Common myeloid progenitor, CD34-positive (primary cell): ENCODE results near the gene INO80B.
A peak's percentile ranks its signal among the peaks of the same experiment; 100 is the strongest.

ENCODE experiments used
- CTCF ChIA-PET: fragments of 350-600 bp; sonication (Branson Sonifier 250); formaldehyde crosslinking; loops from one replicate; lab custom pipeline; 2021; ENCODE audit warnings: antibody characterized with exemption; lab: Charles Lee
- POLR2A ChIA-PET: fragments of 350-600 bp; sonication (Branson Sonifier 250); formaldehyde crosslinking; loops from one replicate; lab custom pipeline; 2021; ENCODE audit warnings: antibody characterized with exemption; lab: Charles Lee
- DNase-seq, 3 donors: peaks; one replicate each; pipeline versions ENCODE4 v3.0.0 to v3.0.0-alpha.2; 2013
- H3K27ac ChIP-seq, 2 experiments: 1 replicate in 1 of 2; 2 replicates in 1 of 2; pipeline ENCODE4 v1.7.0; 2013; ENCODE audit warnings: inconsistent platforms in 2 of 2, low read length in 2 of 2, mild to moderate bottlenecking in 2 of 2, low read depth in 1 of 2, moderate library complexity in 1 of 2; ENCODE audit not compliant: severe bottlenecking in 2 of 2, insufficient read depth in 1 of 2, poor library complexity in 1 of 2
- H3K27me3 ChIP-seq, 5 experiments: replicated peaks in 2 of 5; 1 replicate in 3 of 5; 2 replicates in 2 of 5; pipeline versions ENCODE4 v1.6.1 to v1.7.0; 2013; ENCODE audit warnings: low read length in 4 of 5, mild to moderate bottlenecking in 2 of 5, moderate library complexity in 2 of 5, inconsistent platforms in 1 of 5; ENCODE audit not compliant: insufficient read depth in 5 of 5, control insufficient read depth in 4 of 5
- H3K36me3 ChIP-seq, 4 experiments: 1 replicate in 2 of 4; 2 replicates in 2 of 4; pipeline versions ENCODE4 v1.6.1 to v1.7.0; 2013; ENCODE audit warnings: low read length in 3 of 4, control low read depth in 1 of 4, mild to moderate bottlenecking in 1 of 4; ENCODE audit not compliant: control insufficient read depth in 4 of 4, insufficient read depth in 4 of 4
- H3K4me1 ChIP-seq, 4 experiments: 1 replicate in 3 of 4; 2 replicates in 1 of 4; pipeline versions ENCODE4 v1.6.1 to v1.7.1; 2013; ENCODE audit warnings: low read length in 3 of 4, mild to moderate bottlenecking in 3 of 4, control low read depth in 1 of 4, inconsistent platforms in 1 of 4, moderate library complexity in 1 of 4; ENCODE audit not compliant: control insufficient read depth in 4 of 4, insufficient read depth in 4 of 4; ENCODE audit errors: control extremely low read depth in 1 of 4
- H3K4me3 ChIP-seq, 7 experiments: 1 replicate in 4 of 7; 2 replicates in 3 of 7; pipeline versions ENCODE4 v1.5.1 to v1.7.0; 2013; ENCODE audit warnings: mild to moderate bottlenecking in 7 of 7, low read length in 6 of 7, moderate library complexity in 6 of 7, inconsistent platforms in 2 of 7, low read depth in 2 of 7, control low read depth in 1 of 7; ENCODE audit not compliant: insufficient read depth in 4 of 7, control insufficient read depth in 1 of 7; ENCODE audit errors: extremely low read depth in 1 of 7
- H3K9me3 ChIP-seq, 5 experiments: 1 replicate in 4 of 5; 2 replicates in 1 of 5; pipeline versions ENCODE4 v1.6.1 to v1.7.1; 2013; ENCODE audit warnings: low read length in 4 of 5, mild to moderate bottlenecking in 2 of 5, inconsistent platforms in 1 of 5, low read depth in 1 of 5, moderate library complexity in 1 of 5; ENCODE audit not compliant: control insufficient read depth in 4 of 5, insufficient read depth in 2 of 5; ENCODE audit errors: control extremely low read depth in 1 of 5
- WGBS: methylation state at CpG from one replicate; pipeline ENCODE4 v1.1.5; 2013; ENCODE audit not compliant: insufficient coverage; 5-methylcytosine and 5-hydroxymethylcytosine counted together

INO80B gene

DNA sequence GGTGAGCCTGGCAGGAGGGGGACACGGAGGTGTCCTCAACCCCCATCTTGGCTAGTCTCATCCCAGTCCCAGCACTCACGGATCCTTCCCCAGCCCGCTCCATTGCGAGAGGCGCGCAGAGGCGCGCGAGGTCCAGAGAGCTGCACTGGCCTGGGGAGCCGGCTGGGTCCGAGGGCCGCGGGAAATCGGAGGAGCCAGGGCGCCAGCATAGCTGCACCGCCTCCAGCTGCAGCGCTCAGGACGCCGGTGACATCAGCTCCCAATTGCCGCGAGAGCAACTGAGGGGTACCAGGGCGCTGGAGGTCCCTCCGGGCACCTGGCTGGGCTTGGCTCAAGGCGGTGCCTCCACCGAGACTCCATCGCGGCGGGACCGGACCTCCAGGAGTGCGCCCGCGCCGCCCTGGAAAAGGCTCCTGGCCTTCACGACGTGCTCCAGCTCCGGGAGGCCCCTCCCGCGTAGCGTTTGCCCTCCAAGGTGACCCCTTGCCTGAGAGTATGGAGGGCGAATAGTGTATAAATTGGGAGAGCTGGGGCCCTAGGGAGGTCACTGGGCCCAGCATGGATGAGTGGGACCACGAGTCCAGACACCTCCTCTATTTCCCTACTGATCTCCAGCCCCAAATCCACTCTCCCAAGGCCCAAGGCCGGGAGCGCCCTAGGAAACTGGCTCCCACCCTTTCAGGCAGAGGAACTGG, 18.6 kb upstream of the INO80B start:
- Histone ChIP-seq H3K36me3 (peaks cover 0 to 10% (median 2%) of the 10 kb centered on the region in 4 experiments), H3K27ac (peak overlapping the region in 1 of 2 experiments; percentile 8), H3K27me3 (peaks cover 0 to 7% (median 1%) of the 10 kb centered on the region in 5 experiments), H3K4me3 (no peak overlapping the region), H3K9me3 (no peaks in the 10 kb centered on the region), H3K4me1 (peaks cover 0 to 44% (median 32%) of the 10 kb centered on the region in 4 experiments)
- CTCF ChIA-PET: interaction anchor here (0.8 to 1.1 kb wide), 2 partner anchors 11 to 23 kb away, joined by 3 read pairs; no protein-coding TSS in a partner anchor
- WGBS: 97% methylated on average over 38 of the region's 43 CpGs
- DNase-seq: no peak
- POLR2A ChIA-PET: no interaction called here

- 82% methylated on average over 5 of the region's 6 CpGs for WGBS
- ChIA-PET POLR2A (no interaction called here), CTCF (interaction anchor here (1.1 kb wide), 1 partner anchor 12 kb away, joined by 3 read pairs; no protein-coding TSS in a partner anchor)
- no peaks in the 10 kb centered on the region for H3K9me3 ChIP-seq
- H3K27ac ChIP-seq: peak overlapping the region in 1 of 2 experiments; percentile 8
- peaks cover 0 to 46% (median 39%) of the 10 kb centered on the region in 4 experiments for H3K4me1 ChIP-seq
- peaks cover 0 to 16% (median 4%) of the 10 kb centered on the region in 5 experiments for H3K27me3 ChIP-seq
- peaks cover 0 to 4% (median 0%) of the 10 kb centered on the region in 4 experiments for H3K36me3 ChIP-seq
- no peak overlapping the region for H3K4me3 ChIP-seq
- DNase-seq: no peak
These were observed 17.8 kb upstream of the INO80B start for GRCh38 chr2:74436848-74437695.

DNA sequence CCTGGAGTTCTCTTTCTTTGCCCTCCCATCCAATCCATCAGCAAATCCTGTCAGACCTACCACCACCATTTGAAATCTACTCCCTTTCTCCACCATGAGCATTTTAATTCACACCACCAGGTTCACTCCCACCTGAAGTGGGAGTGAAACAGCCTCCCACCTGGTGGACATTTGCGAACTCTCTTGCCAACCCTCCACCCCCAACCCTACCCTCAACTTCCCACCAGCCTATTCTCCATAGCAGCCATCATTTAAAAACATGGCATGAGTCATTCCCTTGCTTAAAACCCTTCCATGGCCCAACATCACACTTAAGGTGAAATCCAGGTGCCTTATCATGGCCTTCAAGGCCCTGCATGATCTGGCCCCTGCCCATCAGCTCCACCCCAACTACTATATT, 16.6 kb upstream of the INO80B start:
- H3K27ac ChIP-seq: no peak overlapping the region
- H3K4me1 ChIP-seq: peaks cover 0 to 43% (median 37%) of the 10 kb centered on the region in 4 experiments
- no peaks in the 10 kb centered on the region for H3K36me3 ChIP-seq
- DNase-seq: no peak
- H3K9me3 ChIP-seq: no peaks in the 10 kb centered on the region
- H3K27me3 ChIP-seq: peaks cover 0 to 25% (median 8%) of the 10 kb centered on the region in 5 experiments
- no peak overlapping the region for H3K4me3 ChIP-seq
- POLR2A ChIA-PET: no interaction called here
- WGBS: 100% methylated on average over 1 of the region's 1 CpG
- CTCF ChIA-PET: no interaction called here

DNA sequence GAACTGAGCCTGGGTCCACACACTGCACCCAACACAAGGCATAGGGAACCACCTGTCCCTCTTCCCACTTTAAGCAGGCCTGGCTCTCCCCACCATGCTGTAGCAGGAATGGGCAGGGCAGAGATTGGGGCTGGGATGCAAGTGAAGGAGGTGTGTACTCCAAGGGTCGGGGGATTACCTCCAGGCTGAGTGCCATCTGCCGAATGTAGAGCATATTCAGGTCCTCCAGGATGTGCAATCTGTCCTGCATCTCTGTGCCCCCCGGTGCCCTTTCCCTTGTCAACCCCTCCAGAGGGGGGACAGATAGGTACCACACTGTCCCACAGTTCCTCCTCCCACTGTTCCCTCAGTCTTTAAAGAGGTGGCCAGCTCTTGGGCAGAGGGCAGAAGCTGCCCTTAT, 15.5 kb upstream of the INO80B start:
- Histone ChIP-seq H3K4me1 (peaks cover 4 to 48% (median 43%) of the 10 kb centered on the region in 4 experiments), H3K27me3 (peaks cover 0 to 25% (median 8%) of the 10 kb centered on the region in 5 experiments), H3K4me3 (peak overlapping the region in 6 of 7 experiments; percentile 60 to 84 (median 72)), H3K27ac (no peak overlapping the region), H3K9me3 (no peaks in the 10 kb centered on the region), H3K36me3 (no peaks in the 10 kb centered on the region)
- WGBS: 10% methylated on average over 2 of the region's 3 CpGs
- ChIA-PET CTCF (interaction anchor here (1.0 to 2.5 kb wide), 9 partner anchors 9 to 242 kb away, joined by 3 to 16 read pairs (median 4); partner anchors contain the start of genes CCDC142, INO80B and TTC31), POLR2A (interaction anchor here (1.0 to 2.6 kb wide), 2 partner anchors 10 to 18 kb away, joined by 3 to 10 read pairs; partner anchors contain the start of gene WBP1)
- DNase-seq: no peak

GRCh38 chr2:74439803-74440377, 15.0 kb upstream of the INO80B start:
- WGBS: 22% methylated on average over 10 of the region's 14 CpGs
- peak overlapping the region; percentile 2 to 84 (median 71) for H3K4me3 ChIP-seq
- no peak overlapping the region for H3K27ac ChIP-seq
- H3K4me1 ChIP-seq: peaks cover 4 to 51% (median 44%) of the 10 kb centered on the region in 4 experiments
- no peaks in the 10 kb centered on the region for H3K36me3 ChIP-seq
- H3K9me3 ChIP-seq: no peaks in the 10 kb centered on the region
- peaks cover 0 to 27% (median 10%) of the 10 kb centered on the region in 5 experiments for H3K27me3 ChIP-seq
- ChIA-PET CTCF (interaction anchor here (0.9 to 2.5 kb wide), 14 partner anchors 10 to 243 kb away, joined by 3 to 16 read pairs (median 4); partner anchors contain the start of genes CCDC142, INO80B, TTC31 and WBP1), POLR2A (interaction anchor here (1.0 to 2.6 kb wide), 2 partner anchors 10 to 18 kb away, joined by 3 to 10 read pairs; partner anchors contain the start of gene WBP1)
- no peak for DNase-seq

- peak; percentile 71 to 88 (median 83) for DNase-seq
- H3K27ac ChIP-seq: no peak overlapping the region
- ChIA-PET POLR2A (interaction anchor here (0.8 to 2.6 kb wide), 2 partner anchors 14 to 17 kb away, joined by 4 to 10 read pairs; partner anchors contain the start of genes INO80B and WBP1), CTCF (interaction anchor here (0.9 to 2.5 kb wide), 13 partner anchors 10 to 244 kb away, joined by 3 to 16 read pairs (median 4); partner anchors contain the start of genes CCDC142, INO80B, TTC31 and WBP1)
- peaks cover 0 to 27% (median 10%) of the 10 kb centered on the region in 5 experiments for H3K27me3 ChIP-seq
- peak overlapping the region; percentile 2 to 84 (median 71) for H3K4me3 ChIP-seq
- no peaks in the 10 kb centered on the region for H3K9me3 ChIP-seq
- H3K36me3 ChIP-seq: no peaks in the 10 kb centered on the region
- H3K4me1 ChIP-seq: peaks cover 4 to 51% (median 44%) of the 10 kb centered on the region in 4 experiments
- WGBS: 33% methylated on average over 35 of the region's 45 CpGs
These were observed 14.3 kb upstream of the INO80B start for GRCh38 chr2:74440378-74441169.
